Tibial nerve (tissue), 4 donors: ENCODE data around the gene UTY. TPM values are rescaled to one million over a fixed set of nuclear protein-coding genes. Genes with fewer than 3 reads are reported as not detected.
"Not testable (repeated sequence)": the region's sequence is repeated elsewhere in the genome, so short reads cannot be mapped to it uniquely, and the experiment has no call there.

Source experiments
- DNase-seq, 2 donors: peaks; one replicate each; pipeline ENCODE4 v3.0.0-alpha.2; 2019; ENCODE audit warnings: low spot score in 2 of 2
- H3K27ac ChIP-seq, 4 donors: fragments of 200-600 bp; sonication (generic) in 3 of 4; one replicate each; pipeline ENCODE4 v1.5.1; 2017 to 2019; ENCODE audit warnings: mild to moderate bottlenecking in 1 of 4
- H3K27me3 ChIP-seq, 2 donors: fragments of 200-600 bp; sonication (generic) in 1 of 2; one replicate each; pipeline versions ENCODE4 v1.5.1 to v1.6.0; 2017 to 2019
- H3K36me3 ChIP-seq, 3 donors: fragments of 200-600 bp; sonication (generic); one replicate each; pipeline ENCODE4 v1.5.1; 2018 to 2019
- H3K4me1 ChIP-seq, 4 donors: fragments of 200-600 bp; sonication (generic) in 3 of 4; one replicate each; pipeline ENCODE4 v1.5.1; 2017 to 2019
- H3K4me3 ChIP-seq, 4 donors: fragments of 200-600 bp; sonication (generic) in 3 of 4; one replicate each; pipeline ENCODE4 v1.5.1; 2017 to 2019; ENCODE audit warnings: mild to moderate bottlenecking in 1 of 4, moderate library complexity in 1 of 4
- H3K9me3 ChIP-seq, 4 donors: fragments of 200-600 bp; sonication (generic) in 3 of 4; one replicate each; pipeline ENCODE4 v1.5.1; 2017 to 2019
- CTCF ChIP-seq, 5 experiments: fragments of 200-600 bp in 3 of 5; fragments of 450-650 bp in 2 of 5; sonication (generic) in 3 of 5; IDR thresholded peaks; one replicate each; pipeline ENCODE4 v1.5.1; 2016 to 2019; ENCODE audit warnings: antibody characterized with exemption in 5 of 5, mild to moderate bottlenecking in 3 of 5, moderate library complexity in 2 of 5
- EP300 ChIP-seq, 2 donors: sonication (generic); formaldehyde crosslinking; IDR thresholded peaks; one replicate each; pipeline ENCODE4 v1.6.1; 2017; ENCODE audit warnings: antibody characterized with exemption in 2 of 2, mild to moderate bottlenecking in 1 of 2
- POLR2A ChIP-seq, 2 donors: fragments of 450-650 bp; IDR thresholded peaks; one replicate each; pipeline ENCODE4 v1.6.1; 2017; ENCODE audit warnings: antibody characterized with exemption in 2 of 2, mild to moderate bottlenecking in 2 of 2, moderate library complexity in 2 of 2
- WGBS, 2 donors: methylation state at CpG; one replicate each; pipeline ENCODE4 v1.1.5; 2018; 5-methylcytosine and 5-hydroxymethylcytosine counted together
- total RNA-seq, 4 donors: library from RNA; depleted of rRNA; stranded (reverse); fragments of >200 nt; gene quantifications; one replicate each; pipeline ENCODE4 v1.1.0, GENCODE V29; 2016

Gene UTY
- total RNA-seq, 4 donors from 2014 or later = 0.60 to 53.0 (median 52.9) TPM; not detected in 1

GRCh38 chrY:13299411-13299810, 180.4 kb downstream of the UTY start:
- WGBS, 2 donors = 69% methylated on average over 3 of the region's 3 CpGs; no CpG with 5 or more reads in 1 of the 2 donors
- Histone ChIP-seq H3K27me3 (no peaks in the 10 kb centered on the region), H3K36me3 (peaks cover 0 to 12% (median 0%) of the 10 kb centered on the region in 3 donors), H3K27ac (no peak overlapping the region), H3K9me3 (no peaks in the 10 kb centered on the region), H3K4me3 (no peak overlapping the region), H3K4me1 (no peaks in the 10 kb centered on the region)
- TF ChIP-seq EP300 (IDR thresholded peaks at IDR 0.05) (no peak), CTCF (IDR thresholded peaks at IDR 0.05) (no peak), POLR2A (IDR thresholded peaks at IDR 0.05) (no peak)
- no peak for DNase-seq

GRCh38 chrY:13296176-13296890, 183.5 kb downstream of the UTY start:
- H3K9me3 ChIP-seq = no peaks in the 10 kb centered on the region
- TF ChIP-seq POLR2A (IDR thresholded peaks at IDR 0.05) (no peak), EP300 (IDR thresholded peaks at IDR 0.05) (no peak), CTCF (IDR thresholded peaks at IDR 0.05) (no peak)
- H3K4me1 ChIP-seq = no peaks in the 10 kb centered on the region
- H3K27me3 ChIP-seq = no peaks in the 10 kb centered on the region
- H3K4me3 ChIP-seq = no peak overlapping the region
- DNase-seq = no peak
- peaks cover 0 to 31% (median 0%) of the 10 kb centered on the region in 3 donors for H3K36me3 ChIP-seq
- WGBS, 2 donors = 90% methylated on average over 4 of the region's 4 CpGs; no CpG with 5 or more reads in 1 of the 2 donors
- no peak overlapping the region for H3K27ac ChIP-seq

GRCh38 chrY:13295026-13295425, 184.8 kb downstream of the UTY start:
- Histone ChIP-seq H3K4me3 (no peak overlapping the region), H3K36me3 (peaks cover 0 to 44% (median 0%) of the 10 kb centered on the region in 3 donors), H3K4me1 (no peaks in the 10 kb centered on the region), H3K9me3 (no peaks in the 10 kb centered on the region), H3K27me3 (no peaks in the 10 kb centered on the region), H3K27ac (no peak overlapping the region)
- WGBS, 2 donors = 77% methylated on average over 2 of the region's 2 CpGs; no CpG with 5 or more reads in 1 of the 2 donors
- TF ChIP-seq EP300 (IDR thresholded peaks at IDR 0.05) (no peak), POLR2A (IDR thresholded peaks at IDR 0.05) (no peak), CTCF (IDR thresholded peaks at IDR 0.05) (no peak)
- DNase-seq = no peak

GRCh38 chrY:13291199-13291598, 188.6 kb downstream of the UTY start:
- H3K4me3 ChIP-seq = no peak overlapping the region
- no peak for DNase-seq
- peaks cover 0 to 9% (median 0%) of the 10 kb centered on the region in 4 donors for H3K9me3 ChIP-seq
- no peak overlapping the region for H3K27ac ChIP-seq
- no peaks in the 10 kb centered on the region for H3K4me1 ChIP-seq
- 82% methylated on average over 1 of the region's 1 CpG; no CpG with 5 or more reads in 1 of the 2 donors for WGBS, 2 donors
- TF ChIP-seq CTCF (IDR thresholded peaks at IDR 0.05) (no peak), EP300 (IDR thresholded peaks at IDR 0.05) (no peak), POLR2A (IDR thresholded peaks at IDR 0.05) (no peak)
- H3K36me3 ChIP-seq = peaks cover 0 to 68% (median 0%) of the 10 kb centered on the region in 3 donors
- H3K27me3 ChIP-seq = no peaks in the 10 kb centered on the region

- not testable (repeated sequence) for H3K27ac ChIP-seq
- 65% methylated on average over 8 of the region's 15 CpGs; no CpG with 5 or more reads in 1 of the 2 donors for WGBS, 2 donors
These were observed 197.4 kb downstream of the UTY start for GRCh38 chrY:13282151-13283054.

More at GRCh38 chrY:13282151-13283054, 197.4 kb downstream of the UTY start:
- H3K27me3 ChIP-seq, H3K9me3 ChIP-seq, DNase-seq, H3K4me1 ChIP-seq, H3K4me3 ChIP-seq: not testable (repeated sequence)
- peaks cover 0 to 38% (median 0%) of the 10 kb centered on the region in 3 donors for H3K36me3 ChIP-seq
